Pons (tissue), 1 donor: ENCODE results near the gene LRRC26.

Experiments used
- DNase-seq: peaks from one replicate; pipeline ENCODE4 v3.0.0-alpha.2; 2016; ENCODE audit warnings: low spot score

LRRC26 gene

GRCh38 chr9:137169896-137170358, at the start of gene LRRC26:
LRRC26 (minus strand) TSS chr9:137170051; CDS start chr9:137169943, 108 bp downstream.
- DNase-seq = no peak

GRCh38 chr9:137218754-137219271, 49.0 kb upstream of the LRRC26 start:
- no peak for DNase-seq

- no peak for DNase-seq
Measured at GRCh38 chr9:137218212-137218753, 48.4 kb upstream of the LRRC26 start.

GRCh38 chr9:137217276-137218211, 47.7 kb upstream of the LRRC26 start:
- DNase-seq = no peak

GRCh38 chr9:137216188-137216965, 46.5 kb upstream of the LRRC26 start:
- DNase-seq = no peak

- DNase-seq = no peak
Measured at GRCh38 chr9:137215196-137215986, 45.5 kb upstream of the LRRC26 start.

- DNase-seq = no peak
Measured at GRCh38 chr9:137214620-137215019, 44.8 kb upstream of the LRRC26 start.

- DNase-seq = no peak
Measured at GRCh38 chr9:137213160-137214060, 43.6 kb upstream of the LRRC26 start.

- DNase-seq = no peak
Measured at GRCh38 chr9:137212520-137212919, 42.7 kb upstream of the LRRC26 start.

GRCh38 chr9:137211532-137211931, 41.7 kb upstream of the LRRC26 start:
- no peak for DNase-seq

- no peak for DNase-seq
Measured at GRCh38 chr9:137206602-137207001, 36.8 kb upstream of the LRRC26 start.

GRCh38 chr9:137205126-137206069, 35.5 kb upstream of the LRRC26 start, which contains the start of the genes NDOR1 and TMEM203:
NDOR1 (plus strand) TSS chr9:137205700; CDS start chr9:137205778, 78 bp downstream.
TMEM203 (minus strand) TSS chr9:137205648; CDS start chr9:137205414, 234 bp downstream.
- peak; percentile 84 for DNase-seq

- no peak for DNase-seq
Measured at GRCh38 chr9:137204731-137205125, 34.9 kb upstream of the LRRC26 start.

GRCh38 chr9:137202966-137203365, 33.1 kb upstream of the LRRC26 start:
- no peak for DNase-seq

GRCh38 chr9:137201205-137201868, 31.5 kb upstream of the LRRC26 start:
- DNase-seq = no peak

GRCh38 chr9:137200311-137201204, 30.7 kb upstream of the LRRC26 start, which contains the start of gene TPRN:
TPRN (minus strand) TSS chr9:137200741; CDS start chr9:137200711, 30 bp downstream.
- peak; percentile 99 for DNase-seq
